ENCODE results near the gene PPM1M.

DNA sequence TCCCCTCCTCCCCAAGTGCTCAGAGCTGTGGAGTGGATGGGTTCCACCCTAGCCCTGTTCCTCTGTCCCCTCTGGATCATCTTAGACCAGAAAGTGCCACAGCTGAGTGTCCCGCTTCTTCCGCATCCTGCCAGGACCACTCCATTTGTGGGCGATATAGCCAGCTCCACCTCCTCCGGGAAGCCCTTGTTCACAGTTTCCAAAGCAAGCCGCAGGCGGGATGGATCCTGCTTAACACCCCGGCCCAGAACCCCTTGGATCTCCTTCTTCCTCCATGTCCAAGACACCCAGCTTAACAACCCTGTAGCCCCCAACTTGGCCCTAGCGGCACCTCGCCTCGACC lies 48.1 kb upstream of the PPM1M start:
- no peak for TF ChIP-seq MYC (IDR thresholded peaks at IDR 0.05; ENCODE audit: low read depth, low read length)
- no peak for TF ChIP-seq POLR2A (IDR thresholded peaks at IDR 0.05; ENCODE audit: extremely low read depth, insufficient read length)
- TF ChIP-seq, protein P1, sequence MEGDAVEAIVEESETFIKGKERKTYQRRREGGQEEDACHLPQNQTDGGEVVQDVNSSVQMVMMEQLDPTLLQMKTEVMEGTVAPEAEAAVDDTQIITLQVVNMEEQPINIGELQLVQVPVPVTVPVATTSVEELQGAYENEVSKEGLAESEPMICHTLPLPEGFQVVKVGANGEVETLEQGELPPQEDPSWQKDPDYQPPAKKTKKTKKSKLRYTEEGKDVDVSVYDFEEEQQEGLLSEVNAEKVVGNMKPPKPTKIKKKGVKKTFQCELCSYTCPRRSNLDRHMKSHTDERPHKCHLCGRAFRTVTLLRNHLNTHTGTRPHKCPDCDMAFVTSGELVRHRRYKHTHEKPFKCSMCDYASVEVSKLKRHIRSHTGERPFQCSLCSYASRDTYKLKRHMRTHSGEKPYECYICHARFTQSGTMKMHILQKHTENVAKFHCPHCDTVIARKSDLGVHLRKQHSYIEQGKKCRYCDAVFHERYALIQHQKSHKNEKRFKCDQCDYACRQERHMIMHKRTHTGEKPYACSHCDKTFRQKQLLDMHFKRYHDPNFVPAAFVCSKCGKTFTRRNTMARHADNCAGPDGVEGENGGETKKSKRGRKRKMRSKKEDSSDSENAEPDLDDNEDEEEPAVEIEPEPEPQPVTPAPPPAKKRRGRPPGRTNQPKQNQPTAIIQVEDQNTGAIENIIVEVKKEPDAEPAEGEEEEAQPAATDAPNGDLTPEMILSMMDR (IDR thresholded peaks at IDR 0.05; ENCODE audit: low read depth, low read length): no peak
- TF ChIP-seq, protein P2, sequence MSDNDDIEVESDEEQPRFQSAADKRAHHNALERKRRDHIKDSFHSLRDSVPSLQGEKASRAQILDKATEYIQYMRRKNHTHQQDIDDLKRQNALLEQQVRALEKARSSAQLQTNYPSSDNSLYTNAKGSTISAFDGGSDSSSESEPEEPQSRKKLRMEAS (IDR thresholded peaks at IDR 0.05; ENCODE audit: low read depth, low read length): no peak

All from NB4 (cell line).